Activated CD4-positive, alpha-beta T cell treated with anti-CD3 and anti-CD28 coated beads, Interleukin-2, amount 10 ng/mL, durations not matched to agents 7 days and 5 days (primary cell): ENCODE data around the gene NRN1L. TPM values are rescaled to one million over a fixed set of nuclear protein-coding genes. Genes with fewer than 3 reads are reported as not detected.
"Not testable (repeated sequence)": the region's sequence is repeated elsewhere in the genome, so short reads cannot be mapped to it uniquely, and the experiment has no call there.

Experiments used
- CTCF ChIA-PET: fragments of 350-600 bp; sonication (Branson Sonifier 250); formaldehyde crosslinking; loops from one replicate; lab custom pipeline; 2021; ENCODE audit warnings: antibody characterized with exemption; lab: Charles Lee
- POLR2A ChIA-PET: fragments of 350-600 bp; sonication (Branson Sonifier 250); formaldehyde crosslinking; loops from one replicate; lab custom pipeline; 2021; ENCODE audit warnings: antibody characterized with exemption; lab: Charles Lee
- DNase-seq: peaks from one replicate; pipeline ENCODE4 v3.0.0-alpha.2; 2020
- H3K27ac Mint-ChIP-seq: one replicate; pipeline ENCODE4 v1.8.0; 2021; ENCODE audit warnings: mild to moderate bottlenecking, moderate library complexity, mixed read lengths
- H3K27me3 Mint-ChIP-seq: one replicate; pipeline ENCODE4 v1.8.0; 2021; ENCODE audit warnings: mixed read lengths
- H3K36me3 Mint-ChIP-seq: one replicate; pipeline ENCODE4 v1.8.0; 2021; ENCODE audit warnings: low read depth, mixed read lengths
- H3K4me1 Mint-ChIP-seq: one replicate; pipeline ENCODE4 v1.8.0; 2021; ENCODE audit warnings: mixed read lengths
- H3K4me3 Mint-ChIP-seq: one replicate; pipeline ENCODE4 v1.8.0; 2021; ENCODE audit warnings: mild to moderate bottlenecking, moderate library complexity, mixed read lengths
- H3K9me3 Mint-ChIP-seq: one replicate; pipeline ENCODE4 v1.8.0; 2021; ENCODE audit warnings: mixed read lengths
- total RNA-seq, 2 experiments: library from RNA; stranded (reverse); gene quantifications; one replicate each; pipeline ENCODE4 v1.2.3, GENCODE V29; 2021

The NRN1L gene
- total RNA-seq, 2 experiments from 2014 or later: 1.5 to 2.5 TPM

DNA sequence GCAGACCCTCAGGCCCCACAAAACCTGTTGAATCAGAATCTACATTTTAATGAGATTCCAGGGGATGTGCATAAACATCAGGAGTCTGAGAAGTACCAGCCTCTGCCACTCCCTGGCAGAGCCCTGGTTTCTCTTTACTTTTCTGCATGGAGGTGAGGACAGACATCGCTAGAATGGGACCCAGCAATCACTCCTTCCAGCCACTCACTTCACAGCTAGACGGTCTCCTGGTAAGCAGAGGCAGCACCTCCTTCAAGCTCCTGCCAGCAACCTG, 30.7 kb downstream of the NRN1L start:
- CTCF ChIA-PET: interaction anchor here (0.7 to 3.0 kb wide), 6 partner anchors 14 to 852 kb away, joined by 3 to 16 read pairs (median 4); no protein-coding TSS in a partner anchor
- POLR2A ChIA-PET, H3K27ac Mint-ChIP-seq, H3K36me3 Mint-ChIP-seq, H3K4me3 Mint-ChIP-seq, DNase-seq, H3K9me3 Mint-ChIP-seq, H3K27me3 Mint-ChIP-seq: not testable (repeated sequence)
- H3K4me1 Mint-ChIP-seq: peaks cover 23% of the 10 kb centered on the region

DNA sequence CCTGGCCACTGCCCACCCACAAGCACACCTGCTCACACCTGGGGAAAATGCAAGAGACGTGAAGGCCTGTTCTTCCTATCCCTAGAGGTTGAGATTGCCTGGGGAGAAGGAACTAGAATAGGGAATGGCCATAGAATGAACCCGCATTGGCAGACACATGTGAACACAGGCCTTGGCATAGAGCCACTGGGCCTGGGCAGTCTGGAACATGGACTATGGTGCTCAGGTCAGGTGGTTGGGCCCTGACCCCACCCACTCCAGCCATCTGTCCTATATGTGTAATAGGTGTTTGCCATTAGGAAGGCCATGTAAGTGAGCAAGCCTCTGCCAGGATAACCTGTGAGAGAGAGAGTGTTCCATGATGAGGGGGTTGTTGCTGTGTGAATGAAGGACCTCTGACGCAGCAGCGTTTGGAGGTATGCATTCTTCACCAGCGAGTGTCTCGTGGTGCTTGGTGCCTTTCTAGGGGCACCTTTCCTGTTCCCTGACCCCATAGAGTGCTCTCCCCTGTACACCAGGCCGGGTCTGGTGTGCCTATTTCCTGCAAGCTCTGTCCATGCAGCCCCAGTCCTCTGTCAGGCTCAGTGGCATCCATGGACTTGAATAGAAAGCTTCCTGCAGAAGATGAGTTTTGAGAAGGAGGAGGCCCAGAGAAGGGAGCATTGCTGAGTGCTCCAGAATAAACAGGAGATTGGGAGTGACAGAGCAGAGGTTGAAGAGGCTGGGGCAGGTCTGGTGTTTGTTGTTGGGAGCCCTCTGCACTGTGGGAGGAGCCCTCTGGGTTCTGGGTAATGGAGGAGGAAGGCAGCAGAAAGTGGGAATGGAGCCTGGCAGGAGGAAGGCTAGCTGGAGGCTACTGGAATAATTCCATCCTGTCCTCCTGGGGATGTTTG, 31.4 kb downstream of the NRN1L start:
- Mint-ChIP-seq H3K4me1 (peaks cover 19% of the 10 kb centered on the region), H3K9me3 (no peaks in the 10 kb centered on the region), H3K27me3 (no peaks in the 10 kb centered on the region), H3K4me3 (no peak overlapping the region), H3K27ac (peak overlapping the region; percentile 26), H3K36me3 (peaks cover 2% of the 10 kb centered on the region)
- no peak for DNase-seq
- ChIA-PET POLR2A (no interaction called here), CTCF (interaction anchor here (0.7 to 3.0 kb wide), 6 partner anchors 11 to 100 kb away, joined by 3 to 16 read pairs (median 4); no protein-coding TSS in a partner anchor)

DNA sequence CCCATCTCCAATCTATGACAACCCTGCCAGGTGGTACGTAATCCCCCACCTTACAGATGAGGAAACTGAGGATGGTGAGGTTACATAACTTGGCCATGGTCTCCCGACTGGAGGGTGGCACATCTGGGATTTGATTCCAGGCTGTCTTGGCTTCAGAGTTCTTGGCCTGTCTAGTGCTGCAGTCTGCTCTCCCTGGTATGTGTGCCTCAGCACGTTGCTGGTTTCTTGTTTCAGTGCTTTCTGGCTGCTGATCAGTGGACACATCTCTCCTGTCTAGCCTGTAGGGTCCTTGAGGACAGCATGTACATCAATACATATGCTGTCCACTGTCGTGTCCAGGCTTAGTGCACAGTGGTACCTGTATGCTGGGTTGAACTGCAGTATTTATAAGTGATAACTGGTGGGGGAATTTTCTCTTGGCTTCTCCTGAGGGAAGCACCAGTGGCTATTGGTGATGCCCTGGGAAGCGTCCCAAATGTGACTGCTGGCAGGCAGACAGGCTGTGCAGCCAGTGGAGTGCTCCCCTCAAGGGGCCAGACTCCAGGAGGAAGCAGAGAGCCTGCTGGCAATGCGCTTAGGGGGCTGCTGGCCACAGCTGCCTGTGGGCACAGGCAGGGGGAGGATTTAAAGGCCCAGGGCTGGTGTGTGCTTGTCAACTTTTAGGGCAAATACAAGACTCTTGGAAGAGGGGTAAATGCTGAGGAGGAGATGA, 32.6 kb downstream of the NRN1L start:
- peaks cover 24% of the 10 kb centered on the region for H3K4me1 Mint-ChIP-seq
- no peaks in the 10 kb centered on the region for H3K27me3 Mint-ChIP-seq
- H3K4me3 Mint-ChIP-seq: no peak overlapping the region
- no peak for DNase-seq
- peak overlapping the region; percentile 1 for H3K27ac Mint-ChIP-seq
- ChIA-PET CTCF (interaction anchor here (0.8 to 1.6 kb wide), 9 partner anchors 10 to 396 kb away, joined by 3 to 9 read pairs (median 4); partner anchors contain the start of gene CTRL), POLR2A (no interaction called here)
- no peaks in the 10 kb centered on the region for H3K9me3 Mint-ChIP-seq
- H3K36me3 Mint-ChIP-seq: peaks cover 2% of the 10 kb centered on the region

DNA sequence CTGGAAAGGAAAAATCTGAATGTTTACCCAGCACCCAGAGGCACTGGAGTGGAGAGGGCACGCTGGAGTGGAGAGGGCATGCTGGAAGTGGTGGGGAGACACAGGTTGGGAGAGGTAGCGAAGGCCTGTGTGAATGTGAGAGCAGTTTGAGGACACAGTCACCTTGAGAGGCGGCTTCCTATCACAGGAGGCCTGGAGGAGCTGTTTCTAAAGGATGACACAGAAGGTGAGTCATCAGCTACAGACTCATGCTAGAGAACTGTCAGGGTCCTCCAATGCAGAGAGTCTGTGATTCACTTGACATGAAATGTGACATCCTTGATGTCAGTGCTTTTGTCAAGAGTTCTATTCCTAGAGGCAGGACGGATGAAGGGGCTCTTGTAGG, 33.2 kb downstream of the NRN1L start:
- no peak for DNase-seq
- peaks cover 2% of the 10 kb centered on the region for H3K36me3 Mint-ChIP-seq
- peaks cover 24% of the 10 kb centered on the region for H3K4me1 Mint-ChIP-seq
- ChIA-PET POLR2A (no interaction called here), CTCF (interaction anchor here (0.8 to 3.3 kb wide), 7 partner anchors 10 to 397 kb away, joined by 3 to 12 read pairs (median 5); partner anchors contain the start of gene CTRL)
- no peak overlapping the region for H3K4me3 Mint-ChIP-seq
- no peaks in the 10 kb centered on the region for H3K9me3 Mint-ChIP-seq
- peak overlapping the region; percentile 1 for H3K27ac Mint-ChIP-seq
- no peaks in the 10 kb centered on the region for H3K27me3 Mint-ChIP-seq

DNA sequence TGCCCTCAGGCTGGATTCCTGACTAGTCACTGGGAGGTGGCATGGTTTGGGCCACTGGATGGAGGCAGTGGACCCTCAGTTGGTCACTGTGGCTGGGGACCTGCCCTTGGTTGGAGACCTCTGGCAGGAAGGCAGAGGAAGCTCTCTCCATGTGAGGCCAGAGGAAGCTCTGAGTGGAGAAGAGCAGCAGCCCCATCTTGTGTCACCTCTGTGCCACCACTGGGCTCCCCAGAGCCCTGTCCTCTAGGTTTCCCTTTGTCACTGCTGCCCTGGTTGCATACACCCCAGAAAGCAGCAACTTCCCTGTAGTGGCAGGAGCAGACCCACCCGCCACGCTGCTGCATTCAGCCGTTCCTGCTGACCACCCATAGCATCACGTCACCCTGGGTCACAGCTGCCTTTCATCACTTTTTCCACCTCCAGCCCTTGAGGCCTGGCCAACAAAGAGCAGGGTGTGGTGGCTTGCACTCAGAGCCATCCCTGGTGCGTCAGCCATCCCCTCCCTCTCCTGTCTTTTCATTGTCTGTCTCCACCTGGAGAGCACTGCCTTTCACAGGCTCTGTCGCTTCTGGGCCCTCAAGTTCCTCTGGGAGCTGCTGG, 35.0 kb downstream of the NRN1L start:
- H3K9me3 Mint-ChIP-seq: no peaks in the 10 kb centered on the region
- H3K27ac Mint-ChIP-seq: no peak overlapping the region
- no peak overlapping the region for H3K4me3 Mint-ChIP-seq
- no peaks in the 10 kb centered on the region for H3K27me3 Mint-ChIP-seq
- CTCF ChIA-PET: interaction anchor here (0.5 to 3.3 kb wide), 9 partner anchors 9 to 150 kb away, joined by 3 to 12 read pairs (median 3); no protein-coding TSS in a partner anchor
- POLR2A ChIA-PET: no interaction called here
- no peaks in the 10 kb centered on the region for H3K36me3 Mint-ChIP-seq
- DNase-seq: no peak
- H3K4me1 Mint-ChIP-seq: peaks cover 24% of the 10 kb centered on the region

DNA sequence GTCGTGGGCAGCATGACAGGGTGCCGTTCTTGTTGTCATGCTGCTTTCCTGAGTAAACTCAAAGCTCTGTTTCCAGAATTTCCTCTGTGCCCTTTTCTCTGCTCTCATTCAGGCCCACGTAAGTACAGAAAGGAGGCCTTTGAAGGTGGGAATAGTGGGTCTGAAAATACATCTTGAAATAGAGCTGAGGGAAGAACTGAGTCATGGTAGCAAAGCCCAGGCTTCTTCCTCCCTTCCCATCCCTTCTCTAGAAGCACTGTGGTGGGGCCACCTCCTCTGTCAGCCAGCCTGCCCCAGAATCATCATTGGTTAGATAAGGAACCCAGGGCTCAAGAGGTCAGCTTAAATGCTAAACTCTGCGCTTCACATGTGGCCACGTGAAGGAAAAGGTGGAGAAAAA, 37.5 kb downstream of the NRN1L start:
- DNase-seq: no peak
- ChIA-PET POLR2A (no interaction called here), CTCF (interaction anchor here (0.6 to 1.0 kb wide), 3 partner anchors 39 to 106 kb away, joined by 3 to 4 read pairs (median 4); no protein-coding TSS in a partner anchor)
- no peaks in the 10 kb centered on the region for H3K9me3 Mint-ChIP-seq
- peak overlapping the region; percentile 65 for H3K27ac Mint-ChIP-seq
- H3K4me1 Mint-ChIP-seq: peaks cover 14% of the 10 kb centered on the region
- no peaks in the 10 kb centered on the region for H3K36me3 Mint-ChIP-seq
- no peaks in the 10 kb centered on the region for H3K27me3 Mint-ChIP-seq
- no peak overlapping the region for H3K4me3 Mint-ChIP-seq

DNA sequence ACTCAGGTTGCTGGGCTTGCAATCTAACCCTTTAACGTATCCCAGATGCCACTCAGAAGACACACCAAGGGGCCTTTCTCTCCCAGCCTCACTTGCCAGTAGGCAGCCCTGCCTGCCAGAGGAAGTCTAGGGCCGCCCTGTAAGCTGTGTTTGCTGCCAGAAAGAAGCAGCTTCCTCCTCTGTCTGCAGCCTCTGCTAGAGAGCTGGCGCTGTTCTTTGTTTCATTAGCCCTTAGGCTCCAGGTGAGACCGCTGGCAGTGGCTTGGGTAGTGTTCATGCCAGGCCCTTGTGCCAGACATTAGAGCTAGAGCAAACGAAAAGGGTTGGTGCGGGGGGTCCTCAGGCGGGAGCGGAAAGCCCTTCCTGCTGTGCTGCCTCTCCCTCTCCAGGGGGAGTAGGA, 38.1 kb downstream of the NRN1L start:
- Mint-ChIP-seq H3K36me3 (no peaks in the 10 kb centered on the region), H3K27me3 (no peaks in the 10 kb centered on the region), H3K4me3 (no peak overlapping the region), H3K27ac (peak overlapping the region; percentile 65), H3K4me1 (peaks cover 9% of the 10 kb centered on the region), H3K9me3 (no peaks in the 10 kb centered on the region)
- DNase-seq: no peak
- POLR2A ChIA-PET: no interaction called here
- CTCF ChIA-PET: interaction anchor here (0.6 to 1.0 kb wide), 2 partner anchors 39 to 98 kb away, joined by 3 to 4 read pairs; no protein-coding TSS in a partner anchor

DNA sequence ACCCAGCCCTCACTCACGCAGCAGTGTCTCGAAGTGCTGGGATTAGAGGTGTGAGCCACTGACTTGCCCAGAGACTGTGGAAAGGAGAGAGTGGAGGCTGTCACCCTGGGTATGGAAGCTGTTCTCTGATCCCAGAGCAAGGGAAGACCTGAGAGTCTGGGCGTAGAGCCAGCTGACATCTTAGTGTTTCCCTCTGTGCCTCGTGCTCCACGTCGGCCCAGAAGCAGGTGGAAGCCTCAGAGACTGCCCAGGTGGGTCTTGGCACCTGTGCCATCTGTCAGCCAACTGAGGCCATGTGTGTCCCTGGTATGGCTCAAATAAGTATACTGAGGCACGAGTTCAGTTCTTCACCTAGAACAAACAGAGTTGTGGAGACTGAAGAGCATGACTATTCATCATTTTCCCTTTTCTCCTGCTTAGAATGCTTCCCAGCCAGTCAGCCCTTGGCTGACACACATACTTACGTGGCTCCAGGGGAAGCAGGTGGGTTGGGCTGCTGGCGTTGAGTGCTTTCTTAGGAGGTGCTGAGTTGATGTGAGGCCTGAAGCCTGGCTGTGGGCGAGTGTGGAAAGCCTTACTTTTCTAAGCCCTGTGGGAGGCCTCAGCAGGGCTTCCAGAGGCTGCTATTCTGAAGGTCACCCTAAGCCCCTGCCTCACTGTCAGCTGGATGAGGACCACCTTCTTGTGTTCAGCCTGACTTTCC, 38.9 kb downstream of the NRN1L start:
- Mint-ChIP-seq H3K27ac (no peak overlapping the region), H3K9me3 (no peaks in the 10 kb centered on the region), H3K27me3 (no peaks in the 10 kb centered on the region), H3K4me3 (no peak overlapping the region), H3K36me3 (peaks cover 3% of the 10 kb centered on the region), H3K4me1 (peaks cover 6% of the 10 kb centered on the region)
- ChIA-PET POLR2A (no interaction called here), CTCF (interaction anchor here (1.0 to 1.4 kb wide), 4 partner anchors 11 to 40 kb away, joined by 3 to 11 read pairs (median 4); partner anchors contain the start of genes NRN1L and PSKH1)
- no peak for DNase-seq

DNA sequence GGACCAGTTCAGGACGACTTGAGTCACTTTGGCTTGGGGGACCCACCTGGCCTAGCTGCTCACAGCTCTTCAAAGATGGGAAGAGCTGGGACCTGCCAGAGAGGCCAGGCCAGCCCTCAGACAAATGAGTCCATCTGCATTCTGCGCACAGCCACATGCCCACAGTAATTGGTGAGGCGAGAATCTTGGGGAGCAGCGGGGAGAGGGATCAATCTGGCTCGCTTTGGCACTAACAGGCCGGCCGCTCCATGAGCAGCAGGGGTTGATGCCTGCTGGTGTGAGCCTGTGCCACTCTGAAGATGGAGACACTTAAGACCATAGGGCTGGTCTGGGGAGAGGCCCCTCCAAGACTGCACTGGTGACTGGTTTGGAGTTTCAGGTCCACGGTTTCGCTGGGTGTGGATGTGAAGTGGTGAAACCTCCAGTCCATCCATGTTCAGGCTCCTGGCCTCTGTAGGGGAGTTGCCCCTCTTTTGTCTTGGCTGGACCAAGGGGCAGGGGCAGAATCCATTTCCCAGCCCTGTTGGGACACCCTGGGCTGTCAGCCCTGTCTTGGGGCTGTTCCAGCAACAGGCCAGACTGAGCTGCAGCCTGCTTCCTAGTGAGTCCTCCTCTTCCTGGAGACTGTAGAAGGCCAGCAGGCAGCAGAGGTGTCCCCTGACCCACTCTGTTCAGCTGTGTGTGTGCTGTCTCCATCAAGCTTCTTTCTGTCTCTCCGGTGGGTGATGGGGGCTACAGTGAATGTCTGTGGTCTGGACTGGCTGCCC, 39.6 kb downstream of the NRN1L start:
- no peaks in the 10 kb centered on the region for H3K9me3 Mint-ChIP-seq
- peak overlapping the region; percentile 19 for H3K27ac Mint-ChIP-seq
- H3K4me3 Mint-ChIP-seq: no peak overlapping the region
- peaks cover 4% of the 10 kb centered on the region for H3K36me3 Mint-ChIP-seq
- DNase-seq: no peak
- ChIA-PET POLR2A (interaction anchor here (0.7 kb wide), 1 partner anchor 105 kb away, joined by 3 read pairs; no protein-coding TSS in a partner anchor), CTCF (interaction anchor here (0.6 to 3.7 kb wide), 11 partner anchors 10 to 115 kb away, joined by 3 to 13 read pairs (median 4); partner anchors contain the start of genes NRN1L and PSKH1)
- H3K4me1 Mint-ChIP-seq: peaks cover 6% of the 10 kb centered on the region
- H3K27me3 Mint-ChIP-seq: no peaks in the 10 kb centered on the region

DNA sequence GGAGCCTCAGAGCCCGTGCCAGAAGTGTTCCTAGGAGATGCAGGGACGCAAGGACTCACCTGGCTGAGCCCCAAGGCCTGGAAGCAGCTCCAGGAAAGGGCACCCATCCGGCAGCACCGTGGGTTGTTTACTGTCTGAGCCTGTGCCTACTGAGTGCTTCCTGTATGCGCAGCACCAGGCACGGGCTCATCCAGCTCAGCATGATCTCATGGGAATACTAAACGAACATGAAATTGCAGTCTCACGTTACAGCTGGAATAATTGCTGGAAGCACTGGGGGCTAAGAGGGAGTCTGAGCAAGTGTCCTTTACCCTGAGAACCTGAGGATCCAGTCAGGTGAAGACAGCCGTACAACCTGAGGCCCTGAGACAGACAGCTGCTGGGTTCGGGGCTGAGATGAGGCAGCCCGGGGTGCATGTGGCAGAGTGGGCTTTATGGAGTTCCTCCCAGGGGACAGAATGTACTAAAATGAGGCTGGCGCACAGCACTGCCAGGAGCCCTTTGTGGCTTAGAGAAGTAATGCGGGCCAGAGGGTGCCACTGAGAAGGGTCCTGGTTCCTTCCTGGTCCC, 41.6 kb downstream of the NRN1L start:
- H3K27ac Mint-ChIP-seq: no peak overlapping the region
- ChIA-PET CTCF (interaction anchor here (0.5 to 3.7 kb wide), 4 partner anchors 39 to 110 kb away, joined by 3 to 13 read pairs (median 4); no protein-coding TSS in a partner anchor), POLR2A (no interaction called here)
- no peak overlapping the region for H3K4me3 Mint-ChIP-seq
- H3K4me1 Mint-ChIP-seq: peaks cover 6% of the 10 kb centered on the region
- no peaks in the 10 kb centered on the region for H3K27me3 Mint-ChIP-seq
- H3K9me3 Mint-ChIP-seq: no peaks in the 10 kb centered on the region
- peaks cover 9% of the 10 kb centered on the region for H3K36me3 Mint-ChIP-seq
- DNase-seq: no peak
